CD14-positive monocyte (primary cell): ENCODE measurements around the gene NTNG1. TPM values are rescaled to one million over a fixed set of nuclear protein-coding genes. Genes with fewer than 3 reads are reported as not detected.

Experiments used
- DNase-seq, 3 donors: peaks; one replicate each; pipeline ENCODE4 v3.0.0-alpha.2; 2011 to 2022
- H2AFZ ChIP-seq: 2 replicates; pipeline ENCODE4 v1.6.0; 2012; ENCODE audit warnings: mild to moderate bottlenecking, low read depth, low read length, inconsistent platforms; ENCODE audit not compliant: insufficient read depth, poor library complexity, severe bottlenecking
- H3K27ac ChIP-seq, 2 donors: 1 replicate in 1 of 2; 2 replicates in 1 of 2; pipeline ENCODE4 v1.5.1; 2012 to 2013; ENCODE audit warnings: low read length in 2 of 2, control low read depth in 1 of 2, inconsistent platforms in 1 of 2, low read depth in 1 of 2, mild to moderate bottlenecking in 1 of 2
- H3K27me3 ChIP-seq, 2 donors: one replicate each; pipeline versions ENCODE4 v1.6.0 to v1.6.1; 2011 to 2013; ENCODE audit warnings: low read length in 2 of 2; ENCODE audit not compliant: control insufficient read depth in 2 of 2, insufficient read depth in 2 of 2
- H3K36me3 ChIP-seq, 2 donors: replicated peaks in 1 of 2; 1 replicate in 1 of 2; 2 replicates in 1 of 2; pipeline versions ENCODE4 v1.5.1 to v1.6.1; 2012 to 2013; ENCODE audit warnings: low read length in 2 of 2, control low read depth in 1 of 2, inconsistent platforms in 1 of 2, mild to moderate bottlenecking in 1 of 2; ENCODE audit not compliant: insufficient read depth in 2 of 2, control insufficient read depth in 1 of 2
- H3K4me1 ChIP-seq, 2 donors: 1 replicate in 1 of 2; 2 replicates in 1 of 2; pipeline versions ENCODE4 v1.5.1 to v1.6.1; 2012 to 2013; ENCODE audit warnings: low read length in 2 of 2, control low read depth in 1 of 2, inconsistent platforms in 1 of 2, mild to moderate bottlenecking in 1 of 2, moderate library complexity in 1 of 2; ENCODE audit not compliant: insufficient read depth in 2 of 2, control insufficient read depth in 1 of 2
- H3K4me2 ChIP-seq: replicated peaks from 2 replicates; pipeline ENCODE3; 2012; ENCODE audit warnings: low read length, moderate library complexity, mild to moderate bottlenecking; ENCODE audit not compliant: poor library complexity, severe bottlenecking; ENCODE audit errors: extremely low read depth
- H3K4me3 ChIP-seq, 3 experiments: fragments of 200-600 bp in 1 of 3; sonication (generic) in 1 of 3; replicated peaks in 1 of 3; 1 replicate in 2 of 3; 2 replicates in 1 of 3; pipeline ENCODE4 v1.5.1; 2011 to 2013; ENCODE audit warnings: low read length in 3 of 3, mild to moderate bottlenecking in 3 of 3, control low read depth in 2 of 3, low read depth in 2 of 3, inconsistent platforms in 1 of 3, moderate library complexity in 1 of 3
- H3K79me2 ChIP-seq: 2 replicates; pipeline ENCODE4 v1.6.0; 2012; ENCODE audit warnings: mild to moderate bottlenecking, control low read depth, inconsistent platforms, low read length, moderate library complexity; ENCODE audit not compliant: insufficient read depth
- H3K9ac ChIP-seq: 2 replicates; pipeline ENCODE4 v1.6.0; 2017; ENCODE audit warnings: low read length, mild to moderate bottlenecking; ENCODE audit not compliant: insufficient read depth, poor library complexity, severe bottlenecking
- H3K9me3 ChIP-seq, 2 donors: replicated peaks in 1 of 2; 1 replicate in 1 of 2; 2 replicates in 1 of 2; pipeline versions ENCODE4 v1.5.1 to v1.6.1; 2012 to 2013; ENCODE audit warnings: low read length in 2 of 2, control low read depth in 1 of 2; ENCODE audit not compliant: control insufficient read depth in 1 of 2, insufficient read depth in 1 of 2
- H4K20me1 ChIP-seq: 2 replicates; pipeline ENCODE4 v1.6.0; 2012; ENCODE audit warnings: mild to moderate bottlenecking, low read length, control low read depth, moderate library complexity; ENCODE audit not compliant: insufficient read depth
- H3K27ac Mint-ChIP-seq, 7 donors: one replicate each; pipeline ENCODE4 v1.8.0; 2020; ENCODE audit warnings: mild to moderate bottlenecking in 7 of 7, mixed read lengths in 7 of 7, moderate library complexity in 6 of 7, inconsistent platforms in 2 of 7
- H3K27me3 Mint-ChIP-seq, 3 donors: one replicate each; pipeline ENCODE4 v1.8.0; 2021 to 2022; ENCODE audit warnings: low read depth in 3 of 3, mild to moderate bottlenecking in 3 of 3, mixed read lengths in 3 of 3, moderate library complexity in 3 of 3, inconsistent platforms in 1 of 3
- H3K36me3 Mint-ChIP-seq, 2 donors: one replicate each; pipeline ENCODE4 v1.8.0; 2020; ENCODE audit warnings: mixed read lengths in 2 of 2, inconsistent platforms in 1 of 2, mild to moderate bottlenecking in 1 of 2
- H3K4me1 Mint-ChIP-seq: one replicate; pipeline ENCODE4 v1.8.0; 2020; ENCODE audit warnings: mild to moderate bottlenecking, mixed read lengths
- H3K4me3 Mint-ChIP-seq, 2 donors: one replicate each; pipeline ENCODE4 v1.8.0; 2020; ENCODE audit warnings: mild to moderate bottlenecking in 2 of 2, mixed read lengths in 2 of 2, moderate library complexity in 1 of 2
- H3K9me3 Mint-ChIP-seq, 7 donors: one replicate each; pipeline ENCODE4 v1.8.0; 2020 to 2022; ENCODE audit warnings: mixed read lengths in 7 of 7, mild to moderate bottlenecking in 6 of 7, moderate library complexity in 6 of 7, inconsistent platforms in 2 of 7
- WGBS: methylation state at CpG from one replicate; pipeline ENCODE4 v1.1.5; 2013; ENCODE audit warnings: missing lambda C conversion rate; ENCODE audit not compliant: insufficient coverage; 5-methylcytosine and 5-hydroxymethylcytosine counted together
- intact Hi-C, 2 donors: fragments of 100-400 bp; cut with micrococcal nuclease; formaldehyde crosslinking; loops; one replicate each; pipeline versions ENCODE4 v1.15.0 to v1.15.1; 2023
- polyA plus RNA-seq, 3 donors: library from polyadenylated mRNA; depleted of rRNA in 1 of 3; unstranded in 2 of 3; stranded (reverse) in 1 of 3; fragments of 300-500 nt in 2 of 3; fragments of >200 nt in 1 of 3; fragmentation: Illumina TruSeq in 2 of 3; gene quantifications; 1 replicate in 2 of 3; 2 replicates in 1 of 3; pipeline ENCODE4 v1.2.3, GENCODE V29; 2012 to 2021
- TF ChIP-seq, protein P1 (sequence below): fragments of 200-600 bp; IDR thresholded peaks from one replicate; pipeline ENCODE4 v1.8.0; 2022; ENCODE audit warnings: antibody characterized with exemption, mild to moderate bottlenecking

The NTNG1 gene
- polyA plus RNA-seq, 3 donors, result not detected

- no peaks in the 10 kb centered on the region for H3K36me3 ChIP-seq
- H3K4me3 ChIP-seq, result no peak overlapping the region
- Mint-ChIP-seq H3K27me3 (peaks cover 0 to 4% (median 3%) of the 10 kb centered on the region in 3 donors), H3K27ac (no peak overlapping the region), H3K4me1 (no peaks in the 10 kb centered on the region), H3K4me3 (no peak overlapping the region), H3K9me3 (peaks cover 2 to 11% (median 7%) of the 10 kb centered on the region in 7 donors), H3K36me3 (no peaks in the 10 kb centered on the region)
- H3K9ac ChIP-seq, result no peak overlapping the region
- intact Hi-C loops, result no loop called here
- no peaks in the 10 kb centered on the region for H4K20me1 ChIP-seq
- peaks cover 0 to 7% of the 10 kb centered on the region in 2 donors for H3K9me3 ChIP-seq
- WGBS, result no CpG with 5 or more reads among the region's 3 CpGs
- TF ChIP-seq, protein P1, sequence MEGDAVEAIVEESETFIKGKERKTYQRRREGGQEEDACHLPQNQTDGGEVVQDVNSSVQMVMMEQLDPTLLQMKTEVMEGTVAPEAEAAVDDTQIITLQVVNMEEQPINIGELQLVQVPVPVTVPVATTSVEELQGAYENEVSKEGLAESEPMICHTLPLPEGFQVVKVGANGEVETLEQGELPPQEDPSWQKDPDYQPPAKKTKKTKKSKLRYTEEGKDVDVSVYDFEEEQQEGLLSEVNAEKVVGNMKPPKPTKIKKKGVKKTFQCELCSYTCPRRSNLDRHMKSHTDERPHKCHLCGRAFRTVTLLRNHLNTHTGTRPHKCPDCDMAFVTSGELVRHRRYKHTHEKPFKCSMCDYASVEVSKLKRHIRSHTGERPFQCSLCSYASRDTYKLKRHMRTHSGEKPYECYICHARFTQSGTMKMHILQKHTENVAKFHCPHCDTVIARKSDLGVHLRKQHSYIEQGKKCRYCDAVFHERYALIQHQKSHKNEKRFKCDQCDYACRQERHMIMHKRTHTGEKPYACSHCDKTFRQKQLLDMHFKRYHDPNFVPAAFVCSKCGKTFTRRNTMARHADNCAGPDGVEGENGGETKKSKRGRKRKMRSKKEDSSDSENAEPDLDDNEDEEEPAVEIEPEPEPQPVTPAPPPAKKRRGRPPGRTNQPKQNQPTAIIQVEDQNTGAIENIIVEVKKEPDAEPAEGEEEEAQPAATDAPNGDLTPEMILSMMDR, result no peak
- no peak overlapping the region for H3K27ac ChIP-seq
- no peaks in the 10 kb centered on the region for H3K4me1 ChIP-seq
- no peaks in the 10 kb centered on the region for H3K79me2 ChIP-seq
- no peak overlapping the region for H2AFZ ChIP-seq
- DNase-seq, result no peak
- no peak overlapping the region for H3K4me2 ChIP-seq
- H3K27me3 ChIP-seq, result no peaks in the 10 kb centered on the region
Observed at GRCh38 chr1:107514841-107515240, 374.0 kb downstream of the NTNG1 start.

DNA sequence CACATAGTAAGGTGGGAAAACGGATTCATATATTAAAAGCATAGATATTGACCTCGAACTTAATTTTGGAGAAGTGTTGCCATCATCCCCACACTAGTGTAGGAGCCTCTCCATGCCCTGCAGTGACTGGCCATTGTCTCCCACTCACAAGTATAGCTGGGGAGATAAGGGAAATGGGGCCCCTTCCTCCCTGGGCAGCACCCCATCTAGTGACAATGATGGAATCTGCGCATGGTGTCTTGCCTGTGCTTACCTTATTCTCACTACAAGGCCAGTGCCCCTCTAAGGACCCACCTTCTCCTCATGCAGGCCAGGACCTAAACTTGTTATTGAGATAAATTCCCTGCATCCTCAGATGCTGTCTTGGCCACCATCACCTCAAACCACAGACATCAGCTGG, 374.9 kb downstream of the NTNG1 start:
- H3K4me1 ChIP-seq, result no peaks in the 10 kb centered on the region
- H3K27ac ChIP-seq, result no peak overlapping the region
- peaks cover 0 to 4% (median 2%) of the 10 kb centered on the region in 3 donors for H3K27me3 Mint-ChIP-seq
- no CpG with 5 or more reads among the region's 3 CpGs for WGBS
- H3K4me3 Mint-ChIP-seq, result no peak overlapping the region
- no peak overlapping the region for H3K4me2 ChIP-seq
- H4K20me1 ChIP-seq, result no peaks in the 10 kb centered on the region
- H3K27me3 ChIP-seq, result no peaks in the 10 kb centered on the region
- H3K36me3 Mint-ChIP-seq, result no peaks in the 10 kb centered on the region
- intact Hi-C loops, result no loop called here
- no peaks in the 10 kb centered on the region for H3K36me3 ChIP-seq
- H3K4me1 Mint-ChIP-seq, result no peaks in the 10 kb centered on the region
- no peak overlapping the region for H3K9ac ChIP-seq
- DNase-seq, result no peak
- H3K9me3 ChIP-seq, result peaks cover 0 to 2% of the 10 kb centered on the region in 2 donors
- no peak overlapping the region for H2AFZ ChIP-seq
- no peaks in the 10 kb centered on the region for H3K79me2 ChIP-seq
- peak overlapping the region in 2 of 7 donors; percentile 42 to 46 for H3K27ac Mint-ChIP-seq
- no peak overlapping the region for H3K4me3 ChIP-seq
- TF ChIP-seq, protein P1, result no peak
- H3K9me3 Mint-ChIP-seq, result peaks cover 0 to 7% (median 4%) of the 10 kb centered on the region in 7 donors
